SK-MEL-5 (cell line): ENCODE measurements around the gene LOX. TPM values are rescaled to one million over a fixed set of nuclear protein-coding genes. Genes with fewer than 3 reads are reported as not detected.
A peak's percentile ranks its signal among the peaks of the same experiment; 100 is the strongest.
"Not testable (repeated sequence)": the region's sequence is repeated elsewhere in the genome, so short reads cannot be mapped to it uniquely, and the experiment has no call there.

Experiments
- DNase-seq: peaks from one replicate; pipeline ENCODE4 v3.0.0-alpha.2; 2016; ENCODE audit warnings: low read depth, low spot score
- in situ Hi-C: cut with HindIII; loops from 2 replicates; pipeline ENCODE4 v1.10.0; 2016; ENCODE audit warnings: low sequenced_read_pairs, high pct_unique_total_duplicates, low pct_unique_long_range_greater_than_20kb
- total RNA-seq: library from RNA; depleted of rRNA; stranded (reverse); fragments of >200 nt; shearing (Covaris generic); gene quantifications from 2 replicates; pipeline ENCODE4 v1.2.3, GENCODE V29; 2014

The LOX gene
- total RNA-seq, 1 experiment from 2014 or later: 0.58 TPM

DNA sequence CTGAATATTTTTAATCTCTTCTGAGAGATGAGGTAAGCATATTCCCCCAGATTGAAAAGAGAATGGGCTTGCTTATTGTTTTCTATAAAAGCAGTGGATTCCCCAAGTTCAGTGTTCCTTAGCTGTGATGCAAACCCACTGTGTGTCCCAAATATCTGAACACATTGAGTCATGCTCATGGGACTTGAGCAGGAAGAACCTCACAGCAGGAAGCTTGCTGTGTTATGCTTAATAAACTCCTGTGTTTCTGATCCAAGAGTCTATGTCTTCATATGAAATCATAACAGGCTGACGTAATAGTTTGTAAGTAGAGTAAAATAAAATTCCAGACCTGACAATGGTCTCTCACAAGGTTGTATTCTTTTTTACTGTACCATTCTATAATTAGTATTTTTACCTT lies 24.8 kb upstream of the LOX start:
- DNase-seq: peak; percentile 61
- in situ Hi-C loops: no loop called here

DNA sequence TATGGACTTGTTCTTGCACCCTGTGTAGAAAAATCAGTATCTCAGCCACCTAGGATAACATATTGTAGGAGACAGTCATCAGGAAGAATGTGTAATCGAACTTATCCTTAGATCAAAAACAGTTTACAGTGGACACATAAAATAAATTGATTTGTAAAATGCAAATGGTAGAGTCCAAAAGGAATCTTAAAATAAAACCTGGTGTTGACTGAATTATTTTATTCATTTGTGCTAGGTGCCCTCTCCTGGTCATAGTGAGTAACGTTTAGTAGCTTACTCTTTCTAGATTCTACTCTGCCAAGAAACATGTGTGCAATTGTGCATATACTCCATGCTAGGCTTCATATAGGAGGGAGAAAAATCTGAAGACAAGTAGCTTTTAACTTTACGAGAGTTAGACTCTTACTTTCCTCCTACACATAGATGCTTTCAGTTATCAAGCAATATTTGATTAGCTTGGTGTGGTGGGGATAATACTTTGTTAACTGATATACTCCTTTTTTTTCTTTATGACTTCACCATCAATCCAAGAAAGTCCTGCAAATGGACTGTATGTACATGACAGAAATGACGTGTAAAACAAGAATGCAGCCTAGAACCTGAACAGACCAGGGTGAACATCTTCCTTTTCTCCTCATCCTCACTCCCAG lies 23.7 kb upstream of the LOX start:
- in situ Hi-C loops: no loop called here
- DNase-seq: peak; percentile 79

DNA sequence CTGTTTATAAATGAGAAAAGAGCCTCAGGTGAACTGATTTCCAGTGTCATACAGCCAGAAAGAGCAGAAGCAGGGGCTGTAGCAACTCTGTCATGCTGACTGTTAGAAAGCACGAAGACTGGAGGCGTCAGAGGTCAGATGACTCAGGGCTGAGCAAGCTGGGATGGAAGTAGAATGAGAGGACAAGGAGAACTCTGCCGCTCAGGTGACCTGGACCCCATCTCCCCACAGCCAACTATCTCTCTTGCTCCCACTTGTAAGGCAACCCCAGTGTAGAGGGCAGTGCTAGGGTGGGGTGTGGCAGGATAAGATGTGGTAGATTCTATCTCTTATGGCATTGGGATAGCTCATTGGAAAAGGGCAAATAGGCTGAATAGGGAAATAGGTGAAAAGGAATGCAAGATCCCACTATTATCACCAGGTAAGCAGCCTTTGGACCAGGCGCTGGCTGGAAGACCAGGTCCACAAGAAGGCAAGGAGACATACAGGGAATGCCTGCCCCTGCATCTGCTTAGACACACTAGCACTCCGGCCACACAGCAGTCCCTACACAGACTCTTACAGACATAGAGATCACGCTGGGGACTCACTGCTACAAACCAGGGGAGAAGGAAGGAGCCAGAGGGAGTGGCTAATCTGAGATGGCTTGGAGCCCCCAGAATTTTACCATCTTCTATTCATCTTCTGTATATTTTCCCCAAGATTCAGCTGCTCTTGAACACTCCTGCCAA lies 21.2 kb upstream of the LOX start:
- in situ Hi-C loops: no loop called here
- DNase-seq: peak; percentile 49

DNA sequence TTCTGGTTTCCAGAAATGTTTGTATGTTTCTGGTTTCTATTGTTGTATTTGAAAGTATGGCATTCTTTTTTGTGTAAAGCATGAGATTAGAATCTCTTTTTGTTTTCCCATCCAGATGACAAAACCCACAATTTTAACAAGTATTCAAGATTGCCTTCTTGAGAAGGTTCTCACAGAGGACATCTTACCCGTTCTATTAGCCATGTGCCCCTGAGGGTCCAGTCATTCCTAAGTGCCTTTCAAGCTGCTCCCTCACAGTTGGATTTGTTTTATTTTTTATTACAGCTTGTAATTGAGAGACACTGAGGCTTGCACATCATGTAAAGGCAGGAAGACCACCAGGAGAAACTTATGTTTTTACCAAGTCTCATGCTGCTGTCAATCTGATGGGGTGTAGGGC lies 19.3 kb upstream of the LOX start:
- no peak for DNase-seq
- in situ Hi-C loops: no loop called here

DNA sequence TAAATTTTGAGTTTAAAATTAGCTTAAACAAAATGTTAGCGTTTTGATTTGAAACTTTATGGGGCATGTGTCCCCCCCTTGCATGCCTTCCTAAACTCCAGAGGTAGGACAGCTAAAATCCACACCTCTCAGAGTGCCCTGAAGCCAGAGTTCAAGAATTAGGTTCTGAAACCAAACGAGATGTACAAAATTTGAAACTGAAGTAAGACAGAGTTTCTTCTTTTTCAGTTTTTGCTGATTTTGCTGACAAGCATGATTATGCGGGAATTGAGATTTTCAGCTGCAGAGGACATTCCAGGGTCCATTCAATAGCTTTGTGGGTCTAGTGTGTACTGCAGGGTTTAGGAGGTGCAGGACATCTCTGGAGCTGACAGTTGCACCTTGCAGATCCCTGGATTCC lies 17.1 kb upstream of the LOX start:
- in situ Hi-C loops: no loop called here
- no peak for DNase-seq

DNA sequence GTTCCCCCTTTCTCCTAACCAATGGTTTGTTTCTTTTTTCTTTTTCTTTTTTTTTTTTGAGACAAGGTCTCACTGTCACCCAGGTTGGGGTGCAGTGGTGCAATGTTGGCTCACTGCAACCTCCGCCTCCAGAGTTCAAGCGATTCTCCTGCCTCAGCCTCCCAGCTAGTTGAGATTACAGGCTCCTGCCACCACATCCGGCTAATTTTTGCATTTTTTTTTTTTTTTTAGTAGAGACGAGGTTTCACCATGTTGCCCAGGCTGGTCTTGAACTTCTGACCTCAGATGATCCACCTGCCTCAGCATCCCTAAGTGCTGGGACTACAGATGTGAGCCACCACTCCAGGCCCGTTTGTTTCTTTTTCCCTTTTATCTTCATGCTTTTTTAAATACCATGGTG lies 16.2 kb upstream of the LOX start:
- in situ Hi-C loops, DNase-seq: not testable (repeated sequence)

DNA sequence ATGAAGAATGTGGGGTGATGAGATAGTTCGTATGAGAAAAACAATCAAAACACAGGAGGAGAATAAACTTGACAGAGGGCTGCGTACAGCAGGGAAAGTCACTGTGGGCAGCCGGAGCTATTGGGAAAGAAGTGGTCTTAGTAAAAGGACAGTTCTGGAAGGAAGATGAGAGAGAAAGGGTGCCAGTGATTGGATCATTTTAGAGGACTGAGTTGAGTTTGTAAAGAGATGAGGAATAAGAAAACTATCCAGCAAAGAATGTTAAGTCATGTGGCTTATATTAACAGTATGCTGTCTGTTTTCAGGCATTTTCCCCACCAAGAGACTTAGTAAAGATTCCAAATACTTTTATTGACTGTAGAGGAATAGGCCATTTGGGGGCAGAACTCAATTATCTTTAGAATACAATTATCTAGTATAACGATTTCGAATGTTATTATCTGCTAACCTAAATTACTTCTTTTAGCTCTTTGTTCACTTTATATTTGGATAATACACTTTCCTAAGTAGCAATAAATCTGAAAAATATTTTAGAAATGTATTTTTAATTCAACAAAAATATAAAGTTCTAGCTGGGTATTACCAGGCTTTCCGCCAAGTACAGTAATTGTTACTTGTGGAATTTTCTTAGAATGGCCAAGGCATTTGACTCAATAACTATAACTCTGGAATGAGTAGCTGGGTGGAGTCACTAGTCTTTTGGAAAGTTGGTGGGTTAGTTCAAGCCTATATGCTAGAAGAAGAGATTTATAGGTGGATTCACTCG lies 15.5 kb upstream of the LOX start:
- DNase-seq: peak; percentile 25
- in situ Hi-C loops: no loop called here

DNA sequence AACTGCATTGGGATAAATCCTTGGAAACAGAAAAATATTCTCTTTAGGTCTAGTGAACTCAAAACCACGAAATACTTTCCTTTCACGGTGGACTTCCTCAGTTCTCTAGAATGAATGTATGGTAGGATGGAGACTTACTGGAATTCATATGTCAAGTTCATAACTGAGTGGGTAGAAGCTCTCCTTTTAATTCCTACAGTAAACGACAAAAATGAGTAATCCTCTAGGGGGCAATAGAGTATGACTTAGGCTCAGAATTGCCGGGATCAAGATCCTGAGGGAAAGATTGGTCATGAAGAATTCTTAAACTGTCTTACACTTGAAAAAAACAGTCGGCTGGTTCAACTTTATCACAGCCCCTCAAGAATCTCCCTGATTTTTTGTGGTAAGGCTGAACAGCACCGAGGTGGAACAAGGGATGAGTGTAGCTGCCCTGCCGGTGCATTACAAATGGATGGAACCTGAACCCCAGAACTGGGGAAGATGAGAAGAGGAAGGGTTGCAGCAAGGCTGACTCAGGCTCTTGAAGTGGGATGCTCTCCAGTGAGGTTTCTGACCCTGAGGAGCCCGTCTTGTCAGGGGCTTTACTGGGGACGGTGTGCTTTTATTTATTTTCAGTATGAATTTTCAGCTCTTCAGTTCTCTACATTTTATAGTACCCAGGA lies 14.0 kb upstream of the LOX start:
- DNase-seq: peak; percentile 64

DNA sequence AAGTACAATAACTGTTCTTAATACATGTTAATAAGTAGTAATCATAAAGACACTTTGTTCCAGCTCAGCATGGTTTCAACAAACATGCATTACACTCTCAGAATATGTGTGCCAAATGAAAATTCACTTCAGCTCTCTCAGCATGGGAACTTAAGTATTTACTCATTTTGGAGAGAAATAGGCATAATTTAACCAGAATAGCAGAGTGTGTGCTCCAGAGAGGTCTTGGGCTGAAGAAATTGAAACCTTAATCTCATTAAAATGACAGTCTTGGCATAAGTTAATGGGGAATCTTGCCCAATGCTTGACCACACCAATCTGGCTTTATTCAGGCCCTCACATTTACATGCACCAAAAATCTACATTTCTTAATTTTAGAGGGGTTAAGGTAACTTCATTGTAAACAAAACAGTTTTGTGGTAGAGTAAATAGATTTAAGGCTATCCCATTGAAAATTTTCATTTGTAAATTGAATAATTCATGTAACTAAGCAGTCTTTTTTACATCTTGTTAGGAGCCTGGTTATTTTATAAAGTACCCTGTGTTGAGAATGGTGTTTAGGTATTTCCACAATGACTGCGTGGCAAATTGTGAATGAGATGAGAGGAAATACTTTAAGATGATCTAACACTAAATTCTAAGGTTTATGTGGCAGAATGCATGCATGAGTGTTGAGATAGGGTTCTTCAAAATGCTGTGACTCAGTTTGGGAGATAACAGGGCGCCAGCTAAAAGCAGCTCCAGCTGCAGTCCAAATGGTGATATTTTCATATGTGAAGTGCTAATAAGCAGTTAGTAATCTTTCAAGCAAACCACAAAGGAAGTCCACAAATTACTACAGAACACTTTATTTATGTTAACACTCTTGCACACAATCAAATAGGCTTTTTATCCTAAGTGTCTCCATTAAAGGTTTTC lies 11.3 kb upstream of the LOX start:
- no peak for DNase-seq
- in situ Hi-C loops: no loop called here

More for the DNA sequence above, 14.0 kb upstream of the LOX start:
- in situ Hi-C loops: no loop called here

DNA sequence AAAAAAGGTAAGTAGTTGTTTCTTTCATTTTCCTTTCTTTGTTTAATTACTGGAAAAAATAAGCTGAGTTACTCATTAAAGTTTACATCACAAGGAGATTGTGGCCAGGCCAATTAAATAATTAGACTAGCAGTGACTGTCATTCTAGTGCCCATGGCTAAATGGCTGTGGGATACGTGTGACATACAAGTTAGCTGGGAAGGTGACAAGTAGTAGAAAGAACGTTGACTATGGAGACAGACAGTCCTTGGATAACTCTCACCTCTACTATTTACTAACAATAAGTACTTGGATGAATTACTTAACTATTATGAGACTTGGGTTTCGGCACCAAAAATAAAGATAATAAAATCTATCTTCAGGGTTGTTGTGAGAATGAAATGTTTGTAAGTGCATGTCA lies 7.0 kb upstream of the LOX start:
- in situ Hi-C loops: no loop called here
- DNase-seq: no peak

DNA sequence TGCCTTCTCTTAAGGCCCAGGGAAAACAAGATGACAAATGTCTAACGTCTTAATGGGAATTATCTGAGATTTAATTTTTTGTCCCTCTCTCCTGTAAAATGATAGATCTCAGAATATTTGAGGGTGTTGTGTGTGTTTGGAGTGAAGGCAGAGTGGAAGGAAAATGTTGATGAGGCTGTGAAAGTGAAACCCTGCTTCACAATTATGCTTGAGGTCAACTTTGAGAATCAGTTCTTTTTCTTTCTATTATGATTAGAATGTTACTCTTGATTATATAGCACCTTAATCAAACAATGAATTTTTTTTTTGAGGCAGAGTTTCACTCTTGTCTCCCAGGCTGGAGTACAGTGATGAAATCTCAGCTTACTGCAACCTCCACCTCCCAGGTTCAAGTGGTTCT lies 5.5 kb upstream of the LOX start:
- in situ Hi-C loops: no loop called here

DNA sequence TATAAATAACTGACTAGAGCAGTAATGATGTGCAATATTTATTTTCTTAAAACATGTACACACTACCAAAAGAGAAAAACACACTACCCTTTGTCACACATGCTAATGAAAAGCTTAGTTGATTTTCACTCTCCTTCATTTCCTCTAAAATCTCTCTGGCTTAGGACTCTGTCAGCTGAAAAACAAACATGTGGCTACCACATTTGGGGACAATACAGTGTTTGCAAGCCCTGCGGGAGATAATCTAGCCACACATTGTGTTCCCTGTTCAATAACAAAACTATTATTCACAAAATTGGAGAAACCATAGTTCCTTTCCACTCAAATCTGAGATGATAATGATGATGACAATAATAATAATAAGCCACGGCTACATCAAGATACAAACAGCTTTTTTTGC lies 3.5 kb upstream of the LOX start:
- no peak for DNase-seq
- in situ Hi-C loops: no loop called here

More for the DNA sequence above, 5.5 kb upstream of the LOX start:
- no peak for DNase-seq

DNA sequence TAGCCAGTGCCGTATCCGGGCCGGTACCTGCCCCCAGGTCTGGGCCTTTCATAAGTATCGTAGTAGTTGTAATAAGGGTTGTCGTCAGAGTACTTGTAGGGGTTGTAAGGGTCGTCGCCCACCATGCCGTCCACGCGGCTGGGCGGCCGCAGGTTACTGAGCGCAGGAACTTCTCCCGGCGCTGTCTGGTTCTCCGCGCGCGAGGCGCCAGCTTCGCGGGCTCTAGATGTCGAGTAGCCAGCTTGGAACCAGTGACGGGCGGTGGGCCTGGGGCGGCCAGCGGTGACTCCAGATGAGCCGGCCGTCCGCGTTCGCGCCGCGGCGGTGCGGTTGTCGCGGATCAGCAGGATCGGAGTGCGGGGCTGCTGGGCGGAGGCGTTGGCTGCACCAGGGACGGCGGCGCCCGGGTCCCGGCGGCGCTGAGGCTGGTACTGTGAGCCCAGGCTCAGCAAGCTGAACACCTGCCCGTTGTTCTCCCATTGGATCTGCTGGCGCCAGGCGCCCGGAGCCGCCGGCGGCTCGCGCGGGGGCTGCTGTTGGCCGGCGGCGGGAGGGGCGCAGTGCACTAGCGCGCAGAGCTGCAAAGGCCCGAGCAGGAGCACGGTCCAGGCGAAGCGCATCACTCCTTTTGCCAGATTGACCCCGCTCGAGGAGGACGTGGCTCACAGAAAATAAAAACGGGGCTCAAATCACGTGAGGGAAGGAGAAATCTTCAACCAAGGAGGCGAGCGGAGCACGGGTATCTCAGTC lies 518 bp downstream of the LOX start:
- in situ Hi-C loops: no loop called here
- DNase-seq: no peak

DNA sequence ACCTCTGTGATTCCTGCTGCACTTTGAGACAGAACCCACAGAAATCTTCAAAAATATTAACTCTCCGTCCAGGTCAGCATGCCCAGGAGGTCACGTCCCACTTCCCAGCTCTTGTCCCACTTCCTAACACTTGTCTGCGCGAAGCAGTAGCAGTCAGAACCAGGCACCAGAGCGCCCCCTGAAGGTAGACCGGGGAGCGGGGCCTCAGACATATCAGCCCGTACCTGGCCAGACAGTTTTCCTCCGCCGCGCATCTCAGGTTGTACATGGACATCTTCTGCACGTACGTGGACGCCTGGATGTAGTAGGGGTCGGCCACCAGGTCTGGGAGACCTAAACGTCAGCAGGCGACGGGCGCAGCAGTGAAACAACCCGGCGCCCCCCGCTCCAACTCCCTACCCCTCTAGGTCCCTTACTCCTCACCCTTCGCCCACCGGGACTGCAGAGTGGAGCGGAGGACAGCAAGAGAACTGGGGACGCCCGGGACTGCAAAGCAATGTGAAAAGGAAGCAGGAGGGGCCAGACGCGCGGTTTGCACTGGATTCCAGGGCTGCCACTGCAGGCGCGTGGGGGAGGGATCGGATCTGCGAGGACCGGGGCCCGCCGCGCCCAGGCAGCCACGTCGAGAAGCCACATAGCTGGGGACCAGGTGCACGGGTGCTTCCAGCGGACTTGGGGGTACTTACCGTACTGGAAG lies 1.2 kb downstream of the LOX start:
- DNase-seq: peak; percentile 32
- in situ Hi-C loops: no loop called here

DNA sequence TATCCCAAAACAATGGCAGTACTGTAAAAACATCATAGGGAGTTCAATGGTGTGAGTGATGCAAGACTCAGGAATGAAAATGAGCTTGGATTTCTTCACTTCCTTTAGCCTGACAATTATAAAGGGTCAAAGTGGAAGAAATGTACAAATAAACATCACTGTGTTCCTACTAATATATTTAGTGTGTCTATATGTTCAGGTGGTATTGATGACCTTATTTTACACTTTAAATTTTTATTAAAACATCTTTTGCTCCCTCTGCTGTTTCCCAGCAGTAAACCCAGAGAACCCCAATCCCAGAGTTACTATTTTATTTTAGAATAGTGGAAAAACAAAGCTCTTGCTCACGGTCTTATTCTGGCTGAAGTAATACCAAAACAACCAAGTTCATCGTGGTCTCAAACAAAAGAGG lies 2.0 kb downstream of the LOX start:
- in situ Hi-C loops: no loop called here

DNA sequence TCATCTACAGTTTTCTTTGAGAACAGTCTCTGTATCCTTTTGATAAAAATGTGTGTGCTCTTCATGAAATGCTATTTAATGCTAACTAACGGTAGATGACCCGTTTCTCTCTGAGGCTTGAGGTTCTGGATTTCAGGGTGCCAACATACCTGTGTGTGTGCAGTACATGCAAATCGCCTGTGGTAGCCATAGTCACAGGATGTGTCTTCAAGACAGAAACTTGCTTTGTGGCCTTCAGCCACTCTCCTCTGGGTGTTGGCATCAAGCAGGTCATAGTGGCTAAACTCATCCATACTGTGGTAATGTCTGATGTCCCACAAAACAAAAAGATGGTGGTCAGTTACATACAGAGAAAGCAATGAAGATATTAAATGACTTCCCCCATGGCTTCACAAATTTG lies 4.2 kb downstream of the LOX start:
- in situ Hi-C loops: no loop called here
- no peak for DNase-seq

More for the DNA sequence above, 2.0 kb downstream of the LOX start:
- peak; percentile 48 for DNase-seq
